Measurements from ENCODE around the gene MMP13. TPM values are rescaled to one million over a fixed set of nuclear protein-coding genes. Genes with fewer than 3 reads are reported as not detected.
"Not testable (repeated sequence)": the region's sequence is repeated elsewhere in the genome, so short reads cannot be mapped to it uniquely, and the experiment has no call there.

Gene MMP13
- total and polyA plus RNA-seq, 2 experiments from 2014 or later = not detected

- in situ Hi-C loops (cut with MboI) = no loop called here
These were observed 25.9 kb upstream of the MMP13 start for GRCh38 chr11:102981324-102981910.

GRCh38 chr11:102974552-102975280 lies 19.2 kb upstream of the MMP13 start:
- peak; percentile 71 for DNase-seq
- WGBS, 2 experiments (ENCODE audit: low coverage in 1 of 2, low lambda C conversion rate in 2 of 2, missing lambda C conversion rate in 2 of 2) = 20 to 24% methylated on average over 5 of the region's 5 CpGs

More at GRCh38 chr11:102981324-102981910, 25.9 kb upstream of the MMP13 start:
- no peak overlapping the region for H3K4me2 ChIP-seq (ENCODE audit: unreplicated experiment)
- no peak overlapping the region for H3K9ac ChIP-seq
- H4K20me1 ChIP-seq (ENCODE audit: insufficient read depth) = no peaks in the 10 kb centered on the region
- H3F3A ChIP-seq (ENCODE audit: insufficient read depth) = no peaks in the 10 kb centered on the region
- DNase-seq = peak; percentile 17
- 0 out of 2 replicates have a peak overlapping the region, but pooled peaks have one; percentile 29 for H2AFZ ChIP-seq
- no peaks in the 10 kb centered on the region for H3K9me3 ChIP-seq (ENCODE audit: low read depth)
- H3K27me3 ChIP-seq (replicated peaks; ENCODE audit: insufficient read depth) = no peaks in the 10 kb centered on the region
- H3K36me3 ChIP-seq (ENCODE audit: low read depth) = no peaks in the 10 kb centered on the region
- no peaks in the 10 kb centered on the region for H3K9me2 ChIP-seq (ENCODE audit: insufficient read depth)
- no peaks in the 10 kb centered on the region for H3K79me2 ChIP-seq (ENCODE audit: insufficient read depth)
- TF ChIP-seq EZH2 (IDR thresholded peaks at IDR 0.05; ENCODE audit: insufficient read depth, poor library complexity, severe bottlenecking) (no peak), EZH2phosphoT487 (IDR thresholded peaks at IDR 0.05; ENCODE audit: insufficient read depth, low read depth) (no peak)
- peaks cover 9% of the 10 kb centered on the region; the same call in 1 of the 2 replicates for H3K4me1 ChIP-seq (ENCODE audit: insufficient read depth)
- H3K27ac ChIP-seq = no peak overlapping the region
- H3K4me3 ChIP-seq = no peak overlapping the region

GRCh38 chr11:102973698-102974097 lies 18.2 kb upstream of the MMP13 start:
- H4K20me1 ChIP-seq (ENCODE audit: insufficient read depth); in situ Hi-C loops (cut with MboI); H3K79me2 ChIP-seq (ENCODE audit: insufficient read depth); DNase-seq; H3K27ac ChIP-seq; H3K9ac ChIP-seq; H3K4me3 ChIP-seq; H2AFZ ChIP-seq; H3K4me2 ChIP-seq (ENCODE audit: unreplicated experiment); H3K9me2 ChIP-seq (ENCODE audit: insufficient read depth); H3K36me3 ChIP-seq (ENCODE audit: low read depth); H3K9me3 ChIP-seq (ENCODE audit: low read depth); H3K27me3 ChIP-seq (replicated peaks; ENCODE audit: insufficient read depth): not testable (repeated sequence)
- peaks cover 42% of the 10 kb centered on the region for H3K4me1 ChIP-seq (ENCODE audit: insufficient read depth)
- peaks cover 31% of the 10 kb centered on the region for H3F3A ChIP-seq (ENCODE audit: insufficient read depth)
- WGBS, 2 experiments (ENCODE audit: low coverage in 1 of 2, low lambda C conversion rate in 2 of 2, missing lambda C conversion rate in 2 of 2) = 87 to 98% methylated on average over 2 of the region's 2 CpGs

More at GRCh38 chr11:102974552-102975280, 19.2 kb upstream of the MMP13 start:
- Histone ChIP-seq H3K9me3 (ENCODE audit: low read depth) (no peaks in the 10 kb centered on the region), H3K4me3 (peak overlapping the region; percentile 10; the same call in 1 of the 2 replicates), H3K27me3 (replicated peaks; ENCODE audit: insufficient read depth) (no peaks in the 10 kb centered on the region), H3K4me1 (ENCODE audit: insufficient read depth) (peaks cover 42% of the 10 kb centered on the region), H4K20me1 (ENCODE audit: insufficient read depth) (no peaks in the 10 kb centered on the region), H3K9ac (no peak overlapping the region), H3K27ac (0 out of 2 replicates have a peak overlapping the region, but pooled peaks have one; percentile 29), H3K9me2 (ENCODE audit: insufficient read depth) (no peaks in the 10 kb centered on the region), H3K4me2 (ENCODE audit: unreplicated experiment) (peak overlapping the region; percentile 71), H2AFZ (no peak overlapping the region), H3F3A (ENCODE audit: insufficient read depth) (peaks cover 31% of the 10 kb centered on the region), H3K79me2 (ENCODE audit: insufficient read depth) (no peaks in the 10 kb centered on the region), H3K36me3 (ENCODE audit: low read depth) (no peaks in the 10 kb centered on the region)
- in situ Hi-C loops (cut with MboI) = no loop called here
- TF ChIP-seq EZH2 (IDR thresholded peaks at IDR 0.05; ENCODE audit: insufficient read depth, poor library complexity, severe bottlenecking) (no peak), EZH2phosphoT487 (IDR thresholded peaks at IDR 0.05; ENCODE audit: insufficient read depth, low read depth) (no peak)

GRCh38 chr11:102972853-102973252 lies 17.3 kb upstream of the MMP13 start:
- no peak overlapping the region for H3K4me3 ChIP-seq
- H3K27ac ChIP-seq = no peak overlapping the region
- peaks cover 42% of the 10 kb centered on the region for H3K4me1 ChIP-seq (ENCODE audit: insufficient read depth)
- no peaks in the 10 kb centered on the region for H3K36me3 ChIP-seq (ENCODE audit: low read depth)
- H3K9me3 ChIP-seq (ENCODE audit: low read depth) = no peaks in the 10 kb centered on the region
- WGBS, 2 experiments (ENCODE audit: low coverage in 1 of 2, low lambda C conversion rate in 2 of 2, missing lambda C conversion rate in 2 of 2) = 100% methylated on average over 1 of the region's 1 CpG
- DNase-seq = no peak
- no peak overlapping the region for H3K4me2 ChIP-seq (ENCODE audit: unreplicated experiment)
- no peaks in the 10 kb centered on the region for H4K20me1 ChIP-seq (ENCODE audit: insufficient read depth)
- TF ChIP-seq EZH2 (IDR thresholded peaks at IDR 0.05; ENCODE audit: insufficient read depth, poor library complexity, severe bottlenecking) = no peak
- H3K9me2 ChIP-seq (ENCODE audit: insufficient read depth) = no peaks in the 10 kb centered on the region
- peaks cover 31% of the 10 kb centered on the region for H3F3A ChIP-seq (ENCODE audit: insufficient read depth)
- in situ Hi-C loops (cut with MboI) = no loop called here
- H3K79me2 ChIP-seq (ENCODE audit: insufficient read depth) = no peaks in the 10 kb centered on the region
- H3K9ac ChIP-seq = no peak overlapping the region
- no peak overlapping the region for H2AFZ ChIP-seq
- no peaks in the 10 kb centered on the region for H3K27me3 ChIP-seq (replicated peaks; ENCODE audit: insufficient read depth)

Measured in GM23248 (cell line).